Measurements from ENCODE around the gene TSPAN4. TPM values are rescaled to one million over a fixed set of nuclear protein-coding genes. Genes with fewer than 3 reads are reported as not detected.

TSPAN4 gene
- total RNA-seq, 4 donors from 2014 or later = 14.4 to 34.8 (median 21.5) TPM

- Histone ChIP-seq H3K27ac (peak overlapping the region; percentile 84 to 97 (median 88)), H3K27me3 (peaks cover 13 to 25% (median 20%) of the 10 kb centered on the region in 3 donors), H3K9me3 (no peaks in the 10 kb centered on the region), H3K4me1 (peaks cover 20 to 35% of the 10 kb centered on the region in 2 donors), H3K36me3 (peaks cover 0 to 26% of the 10 kb centered on the region in 2 donors), H3K4me3 (peak overlapping the region; percentile 63 to 81 (median 68))
- in situ Hi-C loops (cut with MboI; ENCODE audit: low sequenced_read_pairs in 4 of 4) = no loop called here
- ATAC-seq (peak; percentile 31 to 51), DNase-seq (peak in 1 of 2 donors; percentile 46)
- TF ChIP-seq, protein P1, sequence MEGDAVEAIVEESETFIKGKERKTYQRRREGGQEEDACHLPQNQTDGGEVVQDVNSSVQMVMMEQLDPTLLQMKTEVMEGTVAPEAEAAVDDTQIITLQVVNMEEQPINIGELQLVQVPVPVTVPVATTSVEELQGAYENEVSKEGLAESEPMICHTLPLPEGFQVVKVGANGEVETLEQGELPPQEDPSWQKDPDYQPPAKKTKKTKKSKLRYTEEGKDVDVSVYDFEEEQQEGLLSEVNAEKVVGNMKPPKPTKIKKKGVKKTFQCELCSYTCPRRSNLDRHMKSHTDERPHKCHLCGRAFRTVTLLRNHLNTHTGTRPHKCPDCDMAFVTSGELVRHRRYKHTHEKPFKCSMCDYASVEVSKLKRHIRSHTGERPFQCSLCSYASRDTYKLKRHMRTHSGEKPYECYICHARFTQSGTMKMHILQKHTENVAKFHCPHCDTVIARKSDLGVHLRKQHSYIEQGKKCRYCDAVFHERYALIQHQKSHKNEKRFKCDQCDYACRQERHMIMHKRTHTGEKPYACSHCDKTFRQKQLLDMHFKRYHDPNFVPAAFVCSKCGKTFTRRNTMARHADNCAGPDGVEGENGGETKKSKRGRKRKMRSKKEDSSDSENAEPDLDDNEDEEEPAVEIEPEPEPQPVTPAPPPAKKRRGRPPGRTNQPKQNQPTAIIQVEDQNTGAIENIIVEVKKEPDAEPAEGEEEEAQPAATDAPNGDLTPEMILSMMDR (IDR thresholded peaks at IDR 0.05 in 4 of 5, conservative IDR thresholded peaks at IDR 0.05 in 1 of 5) = no peak
- peak; percentile 34 to 48 for TF ChIP-seq POLR2A (IDR thresholded peaks at IDR 0.05)
- intact Hi-C loops (cut with DNase I; ENCODE audit: low total_unique reads) = loop anchor here (1.0 kb wide), 1 partner anchor 8 kb away; no protein-coding TSS in a partner anchor
Measured at GRCh38 chr11:833114-833791, 9.4 kb upstream of the TSPAN4 start.

DNA sequence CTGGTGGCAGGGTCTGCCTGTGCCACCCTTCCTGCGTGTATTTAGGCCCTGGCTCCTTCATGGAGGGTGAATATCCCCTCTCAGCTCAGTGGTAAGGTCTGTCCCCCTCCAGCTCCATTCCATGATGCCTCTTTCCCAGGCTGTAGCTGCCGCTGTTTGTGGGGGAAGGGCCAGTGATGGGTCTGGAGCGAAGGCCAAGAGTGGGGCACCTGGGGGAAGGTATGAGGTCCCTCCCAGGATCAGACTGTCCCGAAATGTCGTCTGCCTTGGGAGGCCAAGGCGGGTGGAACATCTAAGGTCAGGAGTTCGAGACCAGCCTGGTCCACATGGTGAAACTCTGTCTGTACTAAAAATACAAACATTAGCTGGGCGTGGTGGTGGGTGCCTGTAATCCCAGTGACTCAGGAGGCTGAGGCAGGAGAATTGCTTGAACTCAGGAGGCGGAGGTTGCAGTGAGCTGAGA lies 8.8 kb upstream of the TSPAN4 start:
- in situ Hi-C loops (cut with MboI; ENCODE audit: low sequenced_read_pairs in 4 of 4) = no loop called here
- Histone ChIP-seq H3K36me3 (peaks cover 0 to 32% of the 10 kb centered on the region in 2 donors), H3K27ac (peak overlapping the region; percentile 84 to 97 (median 88)), H3K4me1 (peaks cover 19 to 33% of the 10 kb centered on the region in 2 donors), H3K27me3 (peaks cover 13 to 19% (median 14%) of the 10 kb centered on the region in 3 donors), H3K4me3 (peak overlapping the region; percentile 63 to 81 (median 68)), H3K9me3 (no peaks in the 10 kb centered on the region)
- DNase-seq (peak in 1 of 2 donors; percentile 68), ATAC-seq (peak in 1 of 2 donors; percentile 5)
- intact Hi-C loops (cut with DNase I; ENCODE audit: low total_unique reads) = loop anchor here (1.0 kb wide), 1 partner anchor 7 kb away; no protein-coding TSS in a partner anchor
- TF ChIP-seq, protein P1 (IDR thresholded peaks at IDR 0.05 in 4 of 5, conservative IDR thresholded peaks at IDR 0.05 in 1 of 5) = no peak
- no peak for TF ChIP-seq POLR2A (IDR thresholded peaks at IDR 0.05)

- DNase-seq (peak in 1 of 2 donors; percentile 87), ATAC-seq (peak in 1 of 2 donors; percentile 50)
- in situ Hi-C loops (cut with MboI; ENCODE audit: low sequenced_read_pairs in 4 of 4) (no loop called here), intact Hi-C loops (cut with DNase I; ENCODE audit: low total_unique reads) (no loop called here)
- Histone ChIP-seq H3K36me3 (peaks cover 0 to 40% of the 10 kb centered on the region in 2 donors), H3K4me3 (peak overlapping the region; percentile 29 to 81 (median 68)), H3K27me3 (peaks cover 7 to 12% (median 8%) of the 10 kb centered on the region in 3 donors), H3K9me3 (no peaks in the 10 kb centered on the region), H3K27ac (peak overlapping the region; percentile 84 to 97 (median 88)), H3K4me1 (peaks cover 19 to 30% of the 10 kb centered on the region in 2 donors)
- TF ChIP-seq, protein P1 (IDR thresholded peaks at IDR 0.05 in 4 of 5, conservative IDR thresholded peaks at IDR 0.05 in 1 of 5) = peak in 1 of 5 experiments; percentile 8
- peak; percentile 37 to 52 for TF ChIP-seq POLR2A (IDR thresholded peaks at IDR 0.05)
Measured at GRCh38 chr11:834371-835316, 8.0 kb upstream of the TSPAN4 start.

GRCh38 chr11:836274-836673 lies 6.4 kb upstream of the TSPAN4 start:
- no peak for DNase-seq
- in situ Hi-C loops (cut with MboI; ENCODE audit: low sequenced_read_pairs in 4 of 4) = no loop called here
- TF ChIP-seq, protein P1 (IDR thresholded peaks at IDR 0.05 in 4 of 5, conservative IDR thresholded peaks at IDR 0.05 in 1 of 5) = no peak
- no peak for TF ChIP-seq POLR2A (IDR thresholded peaks at IDR 0.05)

More at GRCh38 chr11:836274-836673, 6.4 kb upstream of the TSPAN4 start:
- Histone ChIP-seq H3K27ac (peak overlapping the region in 3 of 4 donors; percentile 85 to 97 (median 92)), H3K9me3 (no peaks in the 10 kb centered on the region), H3K4me1 (peaks cover 29 to 39% of the 10 kb centered on the region in 2 donors), H3K36me3 (peaks cover 0 to 45% of the 10 kb centered on the region in 2 donors), H3K27me3 (peaks cover 0 to 1% (median 0%) of the 10 kb centered on the region in 3 donors), H3K4me3 (no peak overlapping the region)
- no peak for ATAC-seq
- intact Hi-C loops (cut with DNase I; ENCODE audit: low total_unique reads) = no loop called here

Data from gastrocnemius medialis (tissue), 4 donors.